Right renal pelvis (tissue), 4 donors: ENCODE results near the gene WIPI1. TPM values are rescaled to one million over a fixed set of nuclear protein-coding genes. Genes with fewer than 3 reads are reported as not detected.

Experiments used
- polyA plus RNA-seq, 4 donors: library from polyadenylated mRNA; unstranded; fragments of 120-200 nt; gene quantifications; one replicate each; pipeline ENCODE4 v1.2.1, GENCODE V29; 2013; ENCODE audit not compliant: insufficient read length in 4 of 4

WIPI1 gene
- polyA plus RNA-seq, 4 donors = 21.1 to 26.4 (median 23.1) TPM

Other genes starting within 250 kb of the WIPI1 start
- gene AMZ2, start 209.5 kb downstream of the WIPI1 start, polyA plus RNA-seq = 100 to 1,000 TPM in 1 of 4 donors, 10 to 100 TPM in 3; 79.4 to 102 (median 96.4) TPM
- gene SLC16A6, start 166.4 kb downstream of the WIPI1 start, polyA plus RNA-seq = 1 to 10 TPM in 1 of 4 donors, under 1 TPM in 3; 0.57 to 1.1 (median 0.74) TPM
- 1 to 10 TPM; 3.6 to 6.7 (median 5.1) TPM for gene ARSG, start 166.0 kb downstream of the WIPI1 start, polyA plus RNA-seq
- 100 to 1,000 TPM; 340 to 425 (median 401) TPM for gene PRKAR1A, start 54.9 kb upstream of the WIPI1 start, polyA plus RNA-seq
- gene FAM20A, start 143.9 kb upstream of the WIPI1 start, polyA plus RNA-seq = 10 to 100 TPM in 3 of 4 donors, 1 to 10 TPM in 1; 8.7 to 12.6 (median 11.6) TPM